SK-N-MC (cell line): ENCODE results near the gene C6orf132.

Experiments
- EZH2 ChIP-seq: fragments of 200-600 bp; sonication (generic); IDR thresholded peaks from one replicate; pipeline ENCODE4 v1.6.1; 2017; ENCODE audit warnings: antibody characterized with exemption
- POLR2AphosphoS5 ChIP-seq: IDR thresholded peaks from 2 replicates; pipeline ENCODE4 v1.6.1; 2012; ENCODE audit warnings: mild to moderate bottlenecking, low read depth, low read length, borderline replicate concordance

DNA sequence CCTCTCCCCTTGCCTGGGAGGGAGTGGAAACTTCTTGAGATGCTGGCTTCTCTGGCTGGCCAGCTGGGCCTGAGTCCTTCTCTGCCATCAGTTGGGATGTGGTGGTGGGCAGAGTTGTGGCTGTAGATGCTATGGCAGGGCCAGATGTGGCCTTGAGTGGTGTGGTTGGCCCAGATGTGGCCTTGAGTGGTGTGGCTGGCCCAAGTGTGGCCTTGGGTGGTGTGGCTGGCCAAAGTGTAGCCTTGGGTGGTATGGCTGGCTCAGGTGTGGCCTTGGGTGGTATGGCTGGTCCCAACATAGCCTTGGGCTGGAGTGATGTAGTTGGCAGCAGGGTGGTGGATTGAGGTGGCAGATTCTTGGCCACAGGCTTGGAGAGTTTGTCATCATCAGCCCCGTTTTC, 36.7 kb downstream of the C6orf132 start:
- TF ChIP-seq POLR2AphosphoS5 (no peak), EZH2 (no peak)
